Thoracic aorta (tissue), 2 donors: ENCODE results near the gene CDH11. TPM values are rescaled to one million over a fixed set of nuclear protein-coding genes. Genes with fewer than 3 reads are reported as not detected.

ENCODE experiments used
- ATAC-seq: fragments of 150-250 bp; one replicate; pipeline ENCODE4 v1.8.0; 2017; ENCODE audit warnings: low read depth; ENCODE audit not compliant: insufficient number of reproducible peaks, low FRiP score
- DNase-seq: peaks from one replicate; pipeline ENCODE4 v3.0.0-alpha.2; 2020; ENCODE audit warnings: low spot score
- H3K27ac ChIP-seq, 2 donors: fragments of 200-600 bp; sonication (generic); 1 replicate in 1 of 2; 2 replicates in 1 of 2; pipeline ENCODE4 v1.5.1; 2016; ENCODE audit warnings: mild to moderate bottlenecking in 2 of 2, moderate library complexity in 2 of 2
- H3K27me3 ChIP-seq: fragments of 200-600 bp; sonication (generic); replicated peaks from 2 replicates; pipeline ENCODE4 v1.6.0; 2016; ENCODE audit warnings: mild to moderate bottlenecking; ENCODE audit not compliant: insufficient read depth
- H3K36me3 ChIP-seq: fragments of 200-600 bp; sonication (generic); one replicate; pipeline ENCODE4 v1.5.1; 2016
- H3K4me1 ChIP-seq, 2 donors: fragments of 200-600 bp; sonication (generic); 1 replicate in 1 of 2; 2 replicates in 1 of 2; pipeline versions ENCODE4 v1.5.1 to v1.6.0; 2016; ENCODE audit warnings: low read depth in 2 of 2, mild to moderate bottlenecking in 1 of 2; ENCODE audit not compliant: control insufficient read depth in 1 of 2
- H3K4me3 ChIP-seq: fragments of 200-600 bp; sonication (generic); 2 replicates; pipeline ENCODE4 v1.5.1; 2016; ENCODE audit warnings: mild to moderate bottlenecking
- H3K9me3 ChIP-seq: fragments of 200-600 bp; sonication (generic); 2 replicates; pipeline ENCODE4 v1.5.1; 2016
- total RNA-seq, 2 donors: library from RNA; depleted of rRNA; stranded (reverse); fragments of >200 nt; gene quantifications; one replicate each; pipeline versions ENCODE4 v1.1.0 to v1.2.3, GENCODE V29; 2016
- TF ChIP-seq, protein P1 (sequence below): fragments of 200-600 bp; sonication (generic); IDR thresholded peaks from one replicate; pipeline ENCODE4 v1.5.1; 2019; ENCODE audit warnings: antibody characterized with exemption

Gene CDH11
- total RNA-seq, 2 donors from 2014 or later = 191 to 354 TPM

GRCh38 chr16:65136681-65137080 lies 14.8 kb upstream of the CDH11 start:
- no peak for DNase-seq
- no peak for ATAC-seq

GRCh38 chr16:65126845-65127624 lies 5.2 kb upstream of the CDH11 start:
- Histone ChIP-seq H3K36me3 (no peaks in the 10 kb centered on the region), H3K27ac (no peak overlapping the region), H3K4me1 (peaks cover 0 to 12% of the 10 kb centered on the region in 2 donors), H3K4me3 (no peak overlapping the region), H3K9me3 (no peaks in the 10 kb centered on the region), H3K27me3 (no peaks in the 10 kb centered on the region)
- ATAC-seq (no peak), DNase-seq (no peak)
- TF ChIP-seq, protein P1, sequence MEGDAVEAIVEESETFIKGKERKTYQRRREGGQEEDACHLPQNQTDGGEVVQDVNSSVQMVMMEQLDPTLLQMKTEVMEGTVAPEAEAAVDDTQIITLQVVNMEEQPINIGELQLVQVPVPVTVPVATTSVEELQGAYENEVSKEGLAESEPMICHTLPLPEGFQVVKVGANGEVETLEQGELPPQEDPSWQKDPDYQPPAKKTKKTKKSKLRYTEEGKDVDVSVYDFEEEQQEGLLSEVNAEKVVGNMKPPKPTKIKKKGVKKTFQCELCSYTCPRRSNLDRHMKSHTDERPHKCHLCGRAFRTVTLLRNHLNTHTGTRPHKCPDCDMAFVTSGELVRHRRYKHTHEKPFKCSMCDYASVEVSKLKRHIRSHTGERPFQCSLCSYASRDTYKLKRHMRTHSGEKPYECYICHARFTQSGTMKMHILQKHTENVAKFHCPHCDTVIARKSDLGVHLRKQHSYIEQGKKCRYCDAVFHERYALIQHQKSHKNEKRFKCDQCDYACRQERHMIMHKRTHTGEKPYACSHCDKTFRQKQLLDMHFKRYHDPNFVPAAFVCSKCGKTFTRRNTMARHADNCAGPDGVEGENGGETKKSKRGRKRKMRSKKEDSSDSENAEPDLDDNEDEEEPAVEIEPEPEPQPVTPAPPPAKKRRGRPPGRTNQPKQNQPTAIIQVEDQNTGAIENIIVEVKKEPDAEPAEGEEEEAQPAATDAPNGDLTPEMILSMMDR = peak; percentile 56

More at GRCh38 chr16:65136681-65137080, 14.8 kb upstream of the CDH11 start:
- H3K4me3 ChIP-seq = no peak overlapping the region
- no peaks in the 10 kb centered on the region for H3K9me3 ChIP-seq
- H3K36me3 ChIP-seq = no peaks in the 10 kb centered on the region
- H3K27me3 ChIP-seq = no peaks in the 10 kb centered on the region
- no peaks in the 10 kb centered on the region for H3K4me1 ChIP-seq
- no peak overlapping the region for H3K27ac ChIP-seq
- TF ChIP-seq, protein P1 = no peak

GRCh38 chr16:65125871-65126270 lies 4.0 kb upstream of the CDH11 start:
- ATAC-seq (no peak), DNase-seq (no peak)
- peak overlapping the region; percentile 11 to 22 for H3K27ac ChIP-seq
- H3K36me3 ChIP-seq = no peaks in the 10 kb centered on the region
- H3K4me1 ChIP-seq = peaks cover 0 to 12% of the 10 kb centered on the region in 2 donors
- TF ChIP-seq, protein P1 = no peak
- no peaks in the 10 kb centered on the region for H3K9me3 ChIP-seq
- H3K27me3 ChIP-seq = no peaks in the 10 kb centered on the region
- H3K4me3 ChIP-seq = no peak overlapping the region

GRCh38 chr16:65125322-65125721 lies 3.5 kb upstream of the CDH11 start:
- TF ChIP-seq, protein P1 = no peak
- Histone ChIP-seq H3K36me3 (no peaks in the 10 kb centered on the region), H3K4me1 (peaks cover 0 to 12% of the 10 kb centered on the region in 2 donors), H3K27ac (peak overlapping the region; percentile 14 to 22), H3K9me3 (no peaks in the 10 kb centered on the region), H3K27me3 (no peaks in the 10 kb centered on the region), H3K4me3 (no peak overlapping the region)
- no peak for ATAC-seq
- no peak for DNase-seq

DNA sequence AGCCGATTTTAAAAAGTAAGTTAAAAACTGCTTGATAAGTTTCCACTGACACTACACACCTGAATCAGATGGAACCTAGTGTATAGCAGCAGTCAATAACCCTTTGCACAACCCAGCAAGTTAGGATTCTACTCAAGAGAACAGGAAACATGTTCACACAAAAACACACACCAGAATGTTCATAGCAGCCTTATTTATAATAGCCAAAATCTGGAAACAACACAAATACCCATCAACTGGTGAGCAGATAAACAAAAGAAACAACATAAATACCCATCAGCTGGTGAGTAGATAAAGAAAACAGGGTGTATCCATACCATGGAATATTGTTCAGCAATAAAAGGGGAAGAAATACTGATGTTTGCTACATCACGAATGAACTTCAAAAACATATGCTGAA lies 2.7 kb upstream of the CDH11 start:
- DNase-seq (no peak), ATAC-seq (no peak)
- Histone ChIP-seq H3K4me3 (peak overlapping the region; percentile 5), H3K4me1 (peaks cover 0 to 12% of the 10 kb centered on the region in 2 donors), H3K9me3 (no peaks in the 10 kb centered on the region), H3K36me3 (no peaks in the 10 kb centered on the region), H3K27me3 (no peaks in the 10 kb centered on the region), H3K27ac (peak overlapping the region in 1 of 2 donors; percentile 14)
- TF ChIP-seq, protein P1 = no peak
